HepG2 (cell line): Measurements from ENCODE around the gene GRM5. TPM values are rescaled to one million over a fixed set of nuclear protein-coding genes. Genes with fewer than 3 reads are reported as not detected.

Source experiments
- ATAC-seq: fragments of 200-7000 bp; cut with Tn5 transposase; 3 replicates; pipeline ENCODE4 v1.9.1; 2020; ENCODE audit warnings: mild to moderate bottlenecking, moderate library complexity
- BruUV-seq: library from RNA; stranded (reverse); fragments of 400-500 nt; replicated peaks from 2 replicates; lab custom pipeline; 2021; lab: Mats Ljungman, UMichigan
- CTCF ChIA-PET: fragments of 300-600 bp; formaldehyde crosslinking; extraction: SDS; loops from one replicate; lab custom pipeline; 2021; ENCODE audit warnings: low total read pairs, inconsistent platforms, low intra/inter-chr PET ratio; lab: Yijun Ruan, JAX
- POLR2A ChIA-PET: fragments of 350-600 bp; sonication (Branson Sonifier 250); formaldehyde crosslinking; loops from one replicate; lab custom pipeline; 2020; ENCODE audit warnings: antibody characterized with exemption, inconsistent platforms; lab: Yijun Ruan, JAX
- DNase-seq: peaks from one replicate; pipeline ENCODE4 v3.0.0-alpha.2; 2015; ENCODE audit warnings: low spot score
- FAIRE-seq: peaks from 3 replicates; lab custom pipeline; 2011; peaks lifted over from hg19 to GRCh38; lab: Jason Lieb, UNC
- H2AFZ ChIP-seq: one replicate; pipeline ENCODE4 v1.6.1; 2011; ENCODE audit warnings: low read length, inconsistent platforms
- H3K27ac ChIP-seq: fragments of 300-600 bp; 3 replicates; pipeline ENCODE4 v1.8.0; 2011; ENCODE audit warnings: mixed run types, mild to moderate bottlenecking, mixed read lengths, low read length, inconsistent platforms; ENCODE audit not compliant: insufficient read depth; ENCODE audit errors: extremely low read length
- H3K27me3 ChIP-seq, 2 experiments: fragments of 200-600 bp in 1 of 2; 2 replicates in 1 of 2; 3 replicates in 1 of 2; pipeline versions ENCODE4 v1.6.0 to v1.8.0; 2011; ENCODE audit warnings: low read length in 2 of 2, mild to moderate bottlenecking in 2 of 2, moderate library complexity in 2 of 2, inconsistent platforms in 1 of 2; ENCODE audit not compliant: insufficient read depth in 2 of 2, control insufficient read depth in 1 of 2
- H3K36me3 ChIP-seq, 2 experiments: fragments of 200-600 bp in 1 of 2; replicated peaks in 1 of 2; 2 replicates in 1 of 2; 3 replicates in 1 of 2; pipeline versions ENCODE4 v1.5.1 to v1.8.0; 2011; ENCODE audit warnings: low read length in 2 of 2, inconsistent platforms in 1 of 2; ENCODE audit not compliant: insufficient read depth in 2 of 2, control insufficient read depth in 1 of 2
- H3K4me1 ChIP-seq: 2 replicates; pipeline ENCODE4 v1.5.1; 2012; ENCODE audit warnings: low read length, inconsistent platforms; ENCODE audit not compliant: insufficient read depth
- H3K4me2 ChIP-seq: 2 replicates; pipeline ENCODE4 v1.6.0; 2011; ENCODE audit warnings: low read depth, low read length, inconsistent platforms
- H3K4me3 ChIP-seq, 3 experiments: fragments of 200-600 bp in 1 of 3; sonication (generic), shearing (Covaris generic) in 1 of 3; replicated peaks in 1 of 3; 2 replicates each; pipeline ENCODE4 v1.5.1; 2011 to 2016; ENCODE audit warnings: low read length in 3 of 3, inconsistent platforms in 2 of 3, low read depth in 2 of 3, mild to moderate bottlenecking in 2 of 3, control low read depth in 1 of 3, mixed read lengths in 1 of 3; ENCODE audit not compliant: insufficient read depth in 1 of 3
- H3K79me2 ChIP-seq: one replicate; pipeline ENCODE4 v1.6.1; 2011; ENCODE audit warnings: low read length, inconsistent platforms; ENCODE audit not compliant: insufficient read depth
- H3K9ac ChIP-seq: 2 replicates; pipeline ENCODE4 v1.6.0; 2011; ENCODE audit warnings: mild to moderate bottlenecking, low read depth, low read length, inconsistent platforms; ENCODE audit not compliant: insufficient read depth
- H3K9me3 ChIP-seq: 2 replicates; pipeline ENCODE4 v1.5.1; 2012; ENCODE audit warnings: mild to moderate bottlenecking, low read length
- H4K20me1 ChIP-seq: 2 replicates; pipeline ENCODE4 v1.6.0; 2011; ENCODE audit warnings: inconsistent platforms, mild to moderate bottlenecking, low read length, moderate library complexity; ENCODE audit not compliant: insufficient read depth
- ERF ChIP-seq: IDR thresholded peaks from 2 replicates; pipeline ENCODE4 v1.6.1; 2018; ENCODE audit warnings: missing biosample characterization, missing genetic modification reagents
- FOXK1 ChIP-seq: sonication (generic); formaldehyde crosslinking; IDR thresholded peaks from 2 replicates; pipeline ENCODE4 v1.4.0; 2020; ENCODE audit warnings: low read depth, missing genetic modification reagents, borderline replicate concordance
- HCFC1 ChIP-seq: fragments of 150-350 bp; IDR thresholded peaks from 2 replicates; pipeline ENCODE4 v1.6.1; 2014; ENCODE audit warnings: low read depth, low read length
- MED1 ChIP-seq: sonication (generic); formaldehyde crosslinking; IDR thresholded peaks from 2 replicates; pipeline ENCODE4 v1.4.0; 2020; ENCODE audit warnings: missing genetic modification reagents
- PCBP1 ChIP-seq: fragments of 200-400 bp; formaldehyde crosslinking; IDR thresholded peaks from 2 replicates; pipeline ENCODE4 v1.6.1; 2017; ENCODE audit warnings: mild to moderate bottlenecking, low read depth, low read length, borderline replicate concordance
- SMARCC2 ChIP-seq: fragments of 450-650 bp; IDR thresholded peaks from 2 replicates; pipeline ENCODE4 v1.6.1; 2017; ENCODE audit warnings: antibody characterized with exemption, mild to moderate bottlenecking
- SMARCE1 ChIP-seq: fragments of 450-650 bp; IDR thresholded peaks from 2 replicates; pipeline ENCODE4 v1.6.1; 2017; ENCODE audit warnings: borderline replicate concordance
- SOX5 ChIP-seq: IDR thresholded peaks from 2 replicates; pipeline ENCODE4 v1.6.1; 2016; ENCODE audit warnings: borderline replicate concordance
- SOX6 ChIP-seq, 2 experiments: fragments of 450-650 bp in 1 of 2; sonication (generic) in 1 of 2; formaldehyde crosslinking in 1 of 2; IDR thresholded peaks; 2 replicates each; pipeline versions ENCODE4 v1.4.0 to v1.6.1; 2017 to 2020; ENCODE audit warnings: antibody characterized with exemption in 1 of 2, mild to moderate bottlenecking in 1 of 2, missing genetic modification reagents in 1 of 2
- ZMYM2 ChIP-seq: sonication (generic); formaldehyde crosslinking; IDR thresholded peaks from 2 replicates; pipeline ENCODE4 v1.8.0; 2022; ENCODE audit warnings: mild to moderate bottlenecking, missing genetic modification reagents
- ZNF775 ChIP-seq: sonication (generic); formaldehyde crosslinking; IDR thresholded peaks from 2 replicates; pipeline ENCODE4 v1.4.0; 2020; ENCODE audit warnings: missing genetic modification reagents, mild to moderate bottlenecking, moderate library complexity, borderline replicate concordance
- WGBS: methylation state at CpG from one replicate; pipeline ENCODE4 v1.1.6; 2017; ENCODE audit warnings: low lambda C conversion rate; 5-methylcytosine and 5-hydroxymethylcytosine counted together
- in situ Hi-C: cut with HindIII; loops from 2 replicates; pipeline ENCODE4 v1.10.0; 2017; ENCODE audit warnings: low pct_unique_long_range_greater_than_20kb; ENCODE audit not compliant: extremely low pct_ligation_motif_present
- intact Hi-C: fragments of 100-400 bp; cut with micrococcal nuclease; formaldehyde crosslinking; loops from one replicate; pipeline ENCODE4 v1.10.0; 2022; ENCODE audit not compliant: unreplicated experiment
- polyA plus RNA-seq, 8 experiments: library from polyadenylated mRNA; depleted of rRNA in 3 of 8; stranded (reverse) in 7 of 8; unstranded in 1 of 8; fragments of >200 nt; fragmentation: Illumina TruSeq in 4 of 8; extraction: Trizol in 4 of 8; gene quantifications; 2 replicates each; pipeline versions ENCODE4 v1.2.1 to v1.2.3, GENCODE V29; 2011 to 2016; ENCODE audit warnings: low read depth in 4 of 8, missing spikeins in 1 of 8, mixed read lengths in 1 of 8; ENCODE audit not compliant: insufficient read depth in 1 of 8
- total RNA-seq, 5 experiments: library from RNA; depleted of rRNA; stranded (reverse); fragments of >200 nt; fragmentation: Illumina TruSeq; extraction: Trizol; gene quantifications; 2 replicates each; pipeline ENCODE4 v1.2.3, GENCODE V29; 2016; ENCODE audit warnings: low read depth in 1 of 5
- TF ChIP-seq, protein P1 (sequence below): sonication (generic); formaldehyde crosslinking; IDR thresholded peaks from 2 replicates; pipeline ENCODE4 v1.4.0; 2020; ENCODE audit warnings: mild to moderate bottlenecking, missing genetic modification reagents
- TF ChIP-seq, protein P2 (sequence below): IDR thresholded peaks from 2 replicates; pipeline ENCODE4 v1.6.1; 2012; ENCODE audit warnings: low read depth, low read length, improper control_type of control experiment
- TF ChIP-seq, protein P3 (sequence below): IDR thresholded peaks from 2 replicates; pipeline ENCODE4 v1.6.1; 2018; ENCODE audit warnings: missing genetic modification reagents

Gene GRM5
- total and polyA plus RNA-seq, 2 of the 13 experiments (the other 11 are each of a cell fraction or from before 2014, with no cell fraction given): not detected

DNA sequence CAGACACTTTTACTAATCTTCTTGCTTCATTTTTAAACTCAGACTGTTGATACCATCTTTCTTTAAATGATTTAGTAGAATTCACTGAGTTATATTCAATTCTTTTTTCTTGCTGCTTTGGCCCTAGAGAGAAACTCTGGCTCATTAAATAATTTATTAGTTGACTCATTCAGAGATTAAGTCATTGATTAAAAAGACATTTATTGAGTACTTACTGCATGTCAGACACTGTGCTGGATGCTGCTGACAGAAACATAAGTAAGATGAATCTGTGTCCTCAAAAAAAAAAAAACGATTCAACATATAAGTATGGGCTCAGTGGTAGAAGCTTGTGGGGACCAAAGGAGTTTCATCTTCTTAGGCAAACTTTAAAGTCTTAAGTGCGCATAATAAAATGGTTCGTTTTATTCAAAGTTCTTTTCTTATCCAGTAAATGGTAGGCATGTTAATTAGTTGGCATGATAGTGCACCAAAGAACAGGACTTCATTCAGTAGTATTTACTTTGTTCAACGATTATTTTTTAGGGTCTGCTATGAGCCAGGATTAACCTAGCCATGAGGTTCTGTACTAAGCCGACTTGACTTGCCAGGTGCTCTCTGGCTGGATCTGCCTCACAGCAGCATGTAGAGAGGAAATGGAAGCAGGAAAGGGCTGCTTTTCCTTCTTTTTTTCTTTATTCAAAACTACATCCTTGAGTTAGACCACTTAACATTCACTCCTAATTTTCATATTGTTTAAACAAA lies 447.3 kb downstream of the GRM5 start:
- Histone ChIP-seq H3K4me2 (no peak overlapping the region), H3K9me3 (no peaks in the 10 kb centered on the region), H3K4me3 (no peak overlapping the region), H3K36me3 (no peaks in the 10 kb centered on the region), H3K4me1 (no peaks in the 10 kb centered on the region), H2AFZ (no peak overlapping the region), H3K79me2 (no peaks in the 10 kb centered on the region), H3K9ac (no peak overlapping the region), H3K27me3 (no peaks in the 10 kb centered on the region; a peak in 1 of 5 replicates), H4K20me1 (no peaks in the 10 kb centered on the region), H3K27ac (no peak overlapping the region)
- intact Hi-C loops (no loop called here), in situ Hi-C loops (no loop called here)
- DNase-seq (no peak), FAIRE-seq (no peak), ATAC-seq (no peak)
- ChIA-PET CTCF (no interaction called here), POLR2A (no interaction called here)
- TF ChIP-seq SMARCE1 (no peak), ERF (no peak), SOX5 (CRISPR knock-in tag) (no peak), FOXK1 (CRISPR knock-in tag) (no peak)
- WGBS: 0% methylated on average over 5 of the region's 5 CpGs
- no TSS peak for BruUV-seq

DNA sequence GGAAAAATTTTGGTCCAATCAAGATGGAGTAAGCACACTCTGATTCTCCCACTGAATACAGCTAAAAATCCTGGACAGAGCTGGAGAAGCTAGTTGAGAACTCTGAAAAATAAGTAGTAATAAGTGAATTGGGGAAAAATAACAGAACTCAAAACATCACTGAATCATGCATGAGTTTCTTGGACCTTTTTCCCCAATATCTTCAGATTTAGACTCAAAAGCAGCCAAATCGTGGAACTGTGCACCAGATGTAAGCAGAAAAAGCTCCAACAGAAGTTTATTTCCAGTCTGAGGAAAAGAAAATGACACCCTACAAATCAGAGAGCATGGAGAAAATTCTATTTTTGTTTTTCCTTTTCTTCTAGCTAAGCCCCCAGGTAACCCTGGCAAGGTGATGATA lies 448.6 kb downstream of the GRM5 start:
- POLR2A ChIA-PET: no interaction called here
- ATAC-seq: no peak
- H3K79me2 ChIP-seq: no peaks in the 10 kb centered on the region
- no peaks in the 10 kb centered on the region for H4K20me1 ChIP-seq
- no peak overlapping the region for H3K9ac ChIP-seq
- intact Hi-C loops: no loop called here
- in situ Hi-C loops: no loop called here
- no peak overlapping the region for H2AFZ ChIP-seq
- no peak overlapping the region for H3K4me2 ChIP-seq
- FAIRE-seq: no peak
- 0% methylated on average over 1 of the region's 1 CpG for WGBS
- H3K27ac ChIP-seq: no peak overlapping the region
- CTCF ChIA-PET: no interaction called here
- no peaks in the 10 kb centered on the region for H3K36me3 ChIP-seq
- no TSS peak for BruUV-seq
- no peaks in the 10 kb centered on the region for H3K4me1 ChIP-seq
- no peaks in the 10 kb centered on the region for H3K9me3 ChIP-seq
- H3K27me3 ChIP-seq: no peaks in the 10 kb centered on the region; a peak in 1 of 5 replicates
- H3K4me3 ChIP-seq: no peak overlapping the region
- no peak for DNase-seq
- TF ChIP-seq PCBP1 (no peak), ZNF775 (CRISPR knock-in tag) (no peak), SOX6 (IDR thresholded peaks at IDR 0.05) (no peak), SOX6 (CRISPR knock-in tag; IDR thresholded peaks at IDR 0.05) (no peak), ZMYM2 (CRISPR knock-in tag) (no peak), MED1 (CRISPR knock-in tag) (no peak), HCFC1 (no peak), SMARCC2 (no peak)
- TF ChIP-seq, protein P1, sequence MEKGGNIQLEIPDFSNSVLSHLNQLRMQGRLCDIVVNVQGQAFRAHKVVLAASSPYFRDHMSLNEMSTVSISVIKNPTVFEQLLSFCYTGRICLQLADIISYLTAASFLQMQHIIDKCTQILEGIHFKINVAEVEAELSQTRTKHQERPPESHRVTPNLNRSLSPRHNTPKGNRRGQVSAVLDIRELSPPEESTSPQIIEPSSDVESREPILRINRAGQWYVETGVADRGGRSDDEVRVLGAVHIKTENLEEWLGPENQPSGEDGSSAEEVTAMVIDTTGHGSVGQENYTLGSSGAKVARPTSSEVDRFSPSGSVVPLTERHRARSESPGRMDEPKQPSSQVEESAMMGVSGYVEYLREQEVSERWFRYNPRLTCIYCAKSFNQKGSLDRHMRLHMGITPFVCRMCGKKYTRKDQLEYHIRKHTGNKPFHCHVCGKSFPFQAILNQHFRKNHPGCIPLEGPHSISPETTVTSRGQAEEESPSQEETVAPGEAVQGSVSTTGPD (CRISPR knock-in tag): no peak
- TF ChIP-seq, protein P2, sequence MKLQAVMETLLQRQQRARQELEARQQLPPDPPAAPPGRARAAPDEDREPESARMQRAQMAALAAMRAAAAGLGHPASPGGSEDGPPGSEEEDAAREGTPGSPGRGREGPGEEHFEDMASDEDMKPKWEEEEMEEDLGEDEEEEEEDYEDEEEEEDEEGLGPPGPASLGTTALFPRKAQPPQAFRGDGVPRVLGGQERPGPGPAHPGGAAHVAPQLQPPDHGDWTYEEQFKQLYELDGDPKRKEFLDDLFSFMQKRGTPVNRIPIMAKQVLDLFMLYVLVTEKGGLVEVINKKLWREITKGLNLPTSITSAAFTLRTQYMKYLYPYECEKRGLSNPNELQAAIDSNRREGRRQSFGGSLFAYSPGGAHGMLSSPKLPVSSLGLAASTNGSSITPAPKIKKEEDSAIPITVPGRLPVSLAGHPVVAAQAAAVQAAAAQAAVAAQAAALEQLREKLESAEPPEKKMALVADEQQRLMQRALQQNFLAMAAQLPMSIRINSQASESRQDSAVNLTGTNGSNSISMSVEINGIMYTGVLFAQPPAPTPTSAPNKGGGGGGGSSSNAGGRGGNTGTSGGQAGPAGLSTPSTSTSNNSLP: no peak
- TF ChIP-seq, protein P3, sequence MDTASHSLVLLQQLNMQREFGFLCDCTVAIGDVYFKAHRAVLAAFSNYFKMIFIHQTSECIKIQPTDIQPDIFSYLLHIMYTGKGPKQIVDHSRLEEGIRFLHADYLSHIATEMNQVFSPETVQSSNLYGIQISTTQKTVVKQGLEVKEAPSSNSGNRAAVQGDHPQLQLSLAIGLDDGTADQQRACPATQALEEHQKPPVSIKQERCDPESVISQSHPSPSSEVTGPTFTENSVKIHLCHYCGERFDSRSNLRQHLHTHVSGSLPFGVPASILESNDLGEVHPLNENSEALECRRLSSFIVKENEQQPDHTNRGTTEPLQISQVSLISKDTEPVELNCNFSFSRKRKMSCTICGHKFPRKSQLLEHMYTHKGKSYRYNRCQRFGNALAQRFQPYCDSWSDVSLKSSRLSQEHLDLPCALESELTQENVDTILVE: no peak
